Choroid plexus epithelial cell (primary cell): ENCODE results near the gene TAF4B.
"Not testable (repeated sequence)": the region's sequence is repeated elsewhere in the genome, so short reads cannot be mapped to it uniquely, and the experiment has no call there.

Source experiments
- DNase-seq: peaks from one replicate; pipeline ENCODE4 v3.0.0-alpha.2; 2010; ENCODE audit warnings: low read depth
- H3K4me3 ChIP-seq: 2 replicates; pipeline ENCODE4 v1.5.1; 2011; ENCODE audit warnings: low read depth, mild to moderate bottlenecking, control low read depth, low read length, moderate library complexity
- CTCF ChIP-seq: conservative IDR thresholded peaks from 2 replicates; pipeline ENCODE4 v1.5.1; 2011; ENCODE audit warnings: low read depth, mild to moderate bottlenecking, control low read depth, inconsistent platforms, low read length, moderate library complexity

The TAF4B gene

GRCh38 chr18:26233208-26233607 lies 7.0 kb downstream of the TAF4B start:
- H3K4me3 ChIP-seq: no peak overlapping the region
- no peak for DNase-seq
- no peak for TF ChIP-seq CTCF

- not testable (repeated sequence) for H3K4me3 ChIP-seq, DNase-seq
These were observed 11.1 kb downstream of the TAF4B start for GRCh38 chr18:26237363-26237762.

GRCh38 chr18:26238718-26239117 lies 12.5 kb downstream of the TAF4B start:
- H3K4me3 ChIP-seq, DNase-seq: not testable (repeated sequence)

- not testable (repeated sequence) for H3K4me3 ChIP-seq, DNase-seq
These were observed 16.1 kb downstream of the TAF4B start for GRCh38 chr18:26242392-26242791.

- not testable (repeated sequence) for H3K4me3 ChIP-seq, DNase-seq
These were observed 19.2 kb downstream of the TAF4B start for GRCh38 chr18:26245434-26245833.

GRCh38 chr18:26252411-26252810 lies 26.2 kb downstream of the TAF4B start:
- no peak for DNase-seq
- no peak overlapping the region for H3K4me3 ChIP-seq
- no peak for TF ChIP-seq CTCF

- H3K4me3 ChIP-seq: not testable (repeated sequence)
- peak; percentile 32 for DNase-seq
- peak; percentile 19 for TF ChIP-seq CTCF
These were observed 28.6 kb downstream of the TAF4B start for GRCh38 chr18:26254808-26255207.

- no peak for DNase-seq
- no peak overlapping the region for H3K4me3 ChIP-seq
- no peak for TF ChIP-seq CTCF
These were observed 29.7 kb downstream of the TAF4B start for GRCh38 chr18:26255695-26256622.

GRCh38 chr18:26258711-26259110 lies 32.5 kb downstream of the TAF4B start:
- no peak for TF ChIP-seq CTCF
- no peak for DNase-seq
- no peak overlapping the region for H3K4me3 ChIP-seq

- DNase-seq, H3K4me3 ChIP-seq: not testable (repeated sequence)
These were observed 33.2 kb downstream of the TAF4B start for GRCh38 chr18:26259416-26259815.
